ENCODE data around the gene TOE1.
"Not testable (repeated sequence)": the region's sequence is repeated elsewhere in the genome, so short reads cannot be mapped to it uniquely, and the experiment has no call there.

TOE1 gene

DNA sequence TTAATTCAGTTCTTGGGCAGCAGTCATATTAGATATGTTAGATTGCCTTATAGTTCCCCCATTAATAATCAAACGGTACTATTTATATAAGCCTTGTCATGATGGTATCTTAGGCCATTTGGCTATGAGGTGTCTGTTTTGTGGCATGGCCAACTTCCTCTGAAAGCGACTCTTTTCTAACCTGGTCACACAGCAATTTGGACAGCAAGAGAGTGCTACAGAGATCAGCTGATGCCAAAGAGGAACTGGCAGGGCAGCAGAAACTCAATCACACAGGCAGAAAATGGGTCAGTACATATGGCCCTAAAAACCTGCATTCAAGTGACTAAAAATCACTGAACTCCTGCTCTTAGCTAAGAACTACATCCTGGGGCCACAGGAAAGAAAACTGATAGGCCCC is 13.7 kb downstream of the TOE1 start:
- ChIA-PET CTCF (interaction anchor here (1.2 to 11.4 kb wide), 6 partner anchors 8 to 145 kb away, joined by 3 to 190 read pairs (median 5); partner anchors contain the start of genes CCDC163, MUTYH, TESK2 and TOE1), POLR2A (no interaction called here)
- no peaks in the 10 kb centered on the region for H3K9me3 ChIP-seq (ENCODE audit: control extremely low read depth in 1 of 5, control insufficient read depth in 4 of 5, insufficient read depth in 2 of 5, low read depth in 1 of 5, low read length in 4 of 5)
- DNase-seq: no peak
- H3K27me3 ChIP-seq (replicated peaks in 2 of 5; ENCODE audit: control insufficient read depth in 4 of 5, insufficient read depth in 5 of 5, low read length in 4 of 5): no peaks in the 10 kb centered on the region
- H3K4me1 ChIP-seq (ENCODE audit: control extremely low read depth in 1 of 4, control insufficient read depth in 4 of 4, insufficient read depth in 4 of 4, low read length in 3 of 4): peaks cover 0 to 20% (median 7%) of the 10 kb centered on the region in 4 experiments
- WGBS (ENCODE audit: insufficient coverage): 86% methylated on average over 1 of the region's 2 CpGs
- no peak overlapping the region for H3K4me3 ChIP-seq (ENCODE audit: control insufficient read depth in 1 of 7, extremely low read depth in 1 of 7, insufficient read depth in 4 of 7, low read depth in 2 of 7, low read length in 6 of 7)
- no peak overlapping the region for H3K27ac ChIP-seq (ENCODE audit: insufficient read depth in 1 of 2, low read depth in 1 of 2, low read length in 2 of 2, poor library complexity in 1 of 2, severe bottlenecking in 2 of 2)
- H3K36me3 ChIP-seq (ENCODE audit: control insufficient read depth in 4 of 4, insufficient read depth in 4 of 4, low read length in 3 of 4): peaks cover 0 to 3% (median 0%) of the 10 kb centered on the region in 4 experiments

DNA sequence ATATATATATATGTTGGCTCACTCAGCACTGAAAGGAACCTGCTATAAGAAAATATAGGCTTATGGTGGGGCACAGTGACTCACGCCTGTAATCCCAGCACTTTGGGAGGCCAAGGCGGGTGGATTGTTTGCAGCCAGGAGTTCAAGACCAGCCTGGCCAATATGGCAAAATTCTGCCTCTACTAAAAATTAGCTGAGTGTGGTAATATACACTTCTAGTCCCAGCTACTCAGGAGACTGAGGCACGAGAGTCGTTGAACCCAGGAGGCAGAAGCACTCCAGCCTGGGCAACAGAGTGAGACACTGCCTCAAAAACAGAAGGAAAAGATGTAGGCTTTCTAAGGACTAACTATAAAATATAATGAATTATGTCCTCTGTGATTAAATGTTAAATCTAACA is 14.9 kb downstream of the TOE1 start:
- no peaks in the 10 kb centered on the region for H3K9me3 ChIP-seq (ENCODE audit: control extremely low read depth in 1 of 5, control insufficient read depth in 4 of 5, insufficient read depth in 2 of 5, low read depth in 1 of 5, low read length in 4 of 5)
- WGBS (ENCODE audit: insufficient coverage): 100% methylated on average over 2 of the region's 4 CpGs
- H3K4me3 ChIP-seq (ENCODE audit: control insufficient read depth in 1 of 7, extremely low read depth in 1 of 7, insufficient read depth in 4 of 7, low read depth in 2 of 7, low read length in 6 of 7): no peak overlapping the region
- ChIA-PET POLR2A (no interaction called here), CTCF (interaction anchor here (1.6 to 11.4 kb wide), 4 partner anchors 14 to 190 kb away, joined by 5 to 190 read pairs (median 6); partner anchors contain the start of genes CCDC163, MUTYH, TESK2 and TOE1)
- H3K27me3 ChIP-seq (replicated peaks in 2 of 5; ENCODE audit: control insufficient read depth in 4 of 5, insufficient read depth in 5 of 5, low read length in 4 of 5): no peaks in the 10 kb centered on the region
- H3K27ac ChIP-seq (ENCODE audit: insufficient read depth in 1 of 2, low read depth in 1 of 2, low read length in 2 of 2, poor library complexity in 1 of 2, severe bottlenecking in 2 of 2): no peak overlapping the region
- peaks cover under 1 to 20% (median 7%) of the 10 kb centered on the region in 4 experiments for H3K4me1 ChIP-seq (ENCODE audit: control extremely low read depth in 1 of 4, control insufficient read depth in 4 of 4, insufficient read depth in 4 of 4, low read length in 3 of 4)
- DNase-seq: no peak
- peaks cover 0 to 3% (median 0%) of the 10 kb centered on the region in 4 experiments for H3K36me3 ChIP-seq (ENCODE audit: control insufficient read depth in 4 of 4, insufficient read depth in 4 of 4, low read length in 3 of 4)

DNA sequence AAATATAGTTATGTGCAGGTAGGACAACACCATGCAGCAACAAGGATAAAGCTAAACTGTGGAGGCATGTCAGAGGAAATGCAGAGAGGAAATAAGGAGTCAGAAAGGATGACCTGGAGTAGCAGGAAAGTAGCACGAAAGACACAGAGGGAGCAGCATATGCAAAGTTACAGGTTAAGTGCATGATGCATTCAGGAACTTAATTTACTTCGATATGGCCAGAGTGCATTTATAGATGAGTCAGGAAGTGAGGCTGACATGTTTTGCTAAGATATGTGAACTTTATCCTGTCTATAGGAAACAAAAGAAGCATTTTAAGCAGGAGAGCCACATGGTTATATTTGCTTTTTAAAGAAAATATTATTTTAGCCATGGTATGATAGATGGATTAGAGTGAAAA is 15.7 kb downstream of the TOE1 start:
- WGBS (ENCODE audit: insufficient coverage): 0% methylated on average over 2 of the region's 2 CpGs
- ChIA-PET CTCF (interaction anchor here (1.1 to 11.4 kb wide), 4 partner anchors 7 to 355 kb away, joined by 3 to 190 read pairs (median 26); partner anchors contain the start of gene TESK2), POLR2A (no interaction called here)
- H3K36me3 ChIP-seq (ENCODE audit: control insufficient read depth in 4 of 4, insufficient read depth in 4 of 4, low read length in 3 of 4): peaks cover 0 to 3% (median 0%) of the 10 kb centered on the region in 4 experiments
- DNase-seq: no peak
- no peak overlapping the region for H3K4me3 ChIP-seq (ENCODE audit: control insufficient read depth in 1 of 7, extremely low read depth in 1 of 7, insufficient read depth in 4 of 7, low read depth in 2 of 7, low read length in 6 of 7)
- no peaks in the 10 kb centered on the region for H3K27me3 ChIP-seq (replicated peaks in 2 of 5; ENCODE audit: control insufficient read depth in 4 of 5, insufficient read depth in 5 of 5, low read length in 4 of 5)
- H3K9me3 ChIP-seq (ENCODE audit: control extremely low read depth in 1 of 5, control insufficient read depth in 4 of 5, insufficient read depth in 2 of 5, low read depth in 1 of 5, low read length in 4 of 5): no peaks in the 10 kb centered on the region
- H3K27ac ChIP-seq (ENCODE audit: insufficient read depth in 1 of 2, low read depth in 1 of 2, low read length in 2 of 2, poor library complexity in 1 of 2, severe bottlenecking in 2 of 2): no peak overlapping the region
- H3K4me1 ChIP-seq (ENCODE audit: control extremely low read depth in 1 of 4, control insufficient read depth in 4 of 4, insufficient read depth in 4 of 4, low read length in 3 of 4): peaks cover 2 to 20% (median 13%) of the 10 kb centered on the region in 4 experiments

- DNase-seq: no peak
- WGBS (ENCODE audit: insufficient coverage): 97% methylated on average over 4 of the region's 4 CpGs
These were observed 16.2 kb downstream of the TOE1 start for GRCh38 chr1:45356186-45356585.

GRCh38 chr1:45359882-45360513 is 20.0 kb downstream of the TOE1 start:
- H3K27me3 ChIP-seq (replicated peaks in 2 of 5; ENCODE audit: control insufficient read depth in 4 of 5, insufficient read depth in 5 of 5, low read length in 4 of 5): no peaks in the 10 kb centered on the region
- 0% methylated on average over 4 of the region's 7 CpGs for WGBS (ENCODE audit: insufficient coverage)
- DNase-seq: peak; percentile 68 to 87 (median 81)
- H3K4me3 ChIP-seq (ENCODE audit: control insufficient read depth in 1 of 7, extremely low read depth in 1 of 7, insufficient read depth in 4 of 7, low read depth in 2 of 7, low read length in 6 of 7): peak overlapping the region in 2 of 7 experiments; percentile 7 to 66
- peaks cover 0 to under 1% (median 0%) of the 10 kb centered on the region in 4 experiments for H3K36me3 ChIP-seq (ENCODE audit: control insufficient read depth in 4 of 4, insufficient read depth in 4 of 4, low read length in 3 of 4)
- no peak overlapping the region for H3K27ac ChIP-seq (ENCODE audit: insufficient read depth in 1 of 2, low read depth in 1 of 2, low read length in 2 of 2, poor library complexity in 1 of 2, severe bottlenecking in 2 of 2)
- H3K4me1 ChIP-seq (ENCODE audit: control extremely low read depth in 1 of 4, control insufficient read depth in 4 of 4, insufficient read depth in 4 of 4, low read length in 3 of 4): peaks cover 2 to 25% (median 5%) of the 10 kb centered on the region in 4 experiments
- CTCF ChIA-PET: interaction anchor here (0.7 to 11.4 kb wide), 13 partner anchors 12 to 260 kb away, joined by 3 to 190 read pairs (median 5); partner anchors contain the start of genes CCDC163, MMACHC, MUTYH and TESK2
- H3K9me3 ChIP-seq (ENCODE audit: control extremely low read depth in 1 of 5, control insufficient read depth in 4 of 5, insufficient read depth in 2 of 5, low read depth in 1 of 5, low read length in 4 of 5): no peaks in the 10 kb centered on the region
- POLR2A ChIA-PET: interaction anchor here (0.7 to 1.5 kb wide), 2 partner anchors 133 to 159 kb away, joined by 3 to 4 read pairs; no protein-coding TSS in a partner anchor

More at GRCh38 chr1:45356186-45356585, 16.2 kb downstream of the TOE1 start:
- ChIA-PET CTCF (interaction anchor here (0.6 to 11.4 kb wide), 10 partner anchors 8 to 423 kb away, joined by 3 to 190 read pairs (median 3); partner anchors contain the start of genes CCDC163, MMACHC and TESK2), POLR2A (no interaction called here)
- Histone ChIP-seq H3K4me3 (ENCODE audit: control insufficient read depth in 1 of 7, extremely low read depth in 1 of 7, insufficient read depth in 4 of 7, low read depth in 2 of 7, low read length in 6 of 7) (no peak overlapping the region), H3K36me3 (ENCODE audit: control insufficient read depth in 4 of 4, insufficient read depth in 4 of 4, low read length in 3 of 4) (peaks cover 0 to 3% (median 0%) of the 10 kb centered on the region in 4 experiments), H3K27ac (ENCODE audit: insufficient read depth in 1 of 2, low read depth in 1 of 2, low read length in 2 of 2, poor library complexity in 1 of 2, severe bottlenecking in 2 of 2) (no peak overlapping the region), H3K27me3 (replicated peaks in 2 of 5; ENCODE audit: control insufficient read depth in 4 of 5, insufficient read depth in 5 of 5, low read length in 4 of 5) (no peaks in the 10 kb centered on the region), H3K4me1 (ENCODE audit: control extremely low read depth in 1 of 4, control insufficient read depth in 4 of 4, insufficient read depth in 4 of 4, low read length in 3 of 4) (peaks cover 2 to 23% (median 12%) of the 10 kb centered on the region in 4 experiments), H3K9me3 (ENCODE audit: control extremely low read depth in 1 of 5, control insufficient read depth in 4 of 5, insufficient read depth in 2 of 5, low read depth in 1 of 5, low read length in 4 of 5) (no peaks in the 10 kb centered on the region)

DNA sequence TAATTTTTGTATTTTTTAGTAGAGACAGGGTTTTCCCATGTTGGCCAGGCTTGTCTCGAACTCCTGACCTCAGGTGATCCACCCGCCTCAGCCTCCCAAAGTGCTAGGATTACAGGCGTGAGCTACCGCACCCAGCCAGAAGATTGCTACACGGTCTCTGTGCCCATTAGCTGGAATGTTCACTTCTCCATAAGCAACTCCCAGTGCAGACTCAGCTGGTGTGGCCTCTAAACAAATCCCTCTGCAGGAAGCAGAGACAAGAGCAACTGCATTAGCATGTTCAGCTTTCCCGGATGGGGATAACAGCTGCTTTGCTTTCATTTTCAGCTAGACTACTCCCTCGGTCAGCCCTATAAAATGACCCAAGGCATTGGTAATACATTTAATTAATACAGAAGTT is 21.0 kb downstream of the TOE1 start:
- CTCF ChIA-PET: interaction anchor here (1.0 to 11.4 kb wide), 10 partner anchors 8 to 139 kb away, joined by 3 to 190 read pairs (median 6); partner anchors contain the start of genes CCDC163, MMACHC, MUTYH and TESK2
- POLR2A ChIA-PET; H3K36me3 ChIP-seq (ENCODE audit: control insufficient read depth in 4 of 4, insufficient read depth in 4 of 4, low read length in 3 of 4); H3K9me3 ChIP-seq (ENCODE audit: control extremely low read depth in 1 of 5, control insufficient read depth in 4 of 5, insufficient read depth in 2 of 5, low read depth in 1 of 5, low read length in 4 of 5); H3K27ac ChIP-seq (ENCODE audit: insufficient read depth in 1 of 2, low read depth in 1 of 2, low read length in 2 of 2, poor library complexity in 1 of 2, severe bottlenecking in 2 of 2); DNase-seq; H3K27me3 ChIP-seq (replicated peaks in 2 of 5; ENCODE audit: control insufficient read depth in 4 of 5, insufficient read depth in 5 of 5, low read length in 4 of 5): not testable (repeated sequence)
- peaks cover 0 to 20% (median 3%) of the 10 kb centered on the region in 4 experiments for H3K4me1 ChIP-seq (ENCODE audit: control extremely low read depth in 1 of 4, control insufficient read depth in 4 of 4, insufficient read depth in 4 of 4, low read length in 3 of 4)
- 74% methylated on average over 6 of the region's 7 CpGs for WGBS (ENCODE audit: insufficient coverage)
- peak overlapping the region in 3 of 7 experiments; percentile 7 to 74 (median 58) for H3K4me3 ChIP-seq (ENCODE audit: control insufficient read depth in 1 of 7, extremely low read depth in 1 of 7, insufficient read depth in 4 of 7, low read depth in 2 of 7, low read length in 6 of 7)

DNA sequence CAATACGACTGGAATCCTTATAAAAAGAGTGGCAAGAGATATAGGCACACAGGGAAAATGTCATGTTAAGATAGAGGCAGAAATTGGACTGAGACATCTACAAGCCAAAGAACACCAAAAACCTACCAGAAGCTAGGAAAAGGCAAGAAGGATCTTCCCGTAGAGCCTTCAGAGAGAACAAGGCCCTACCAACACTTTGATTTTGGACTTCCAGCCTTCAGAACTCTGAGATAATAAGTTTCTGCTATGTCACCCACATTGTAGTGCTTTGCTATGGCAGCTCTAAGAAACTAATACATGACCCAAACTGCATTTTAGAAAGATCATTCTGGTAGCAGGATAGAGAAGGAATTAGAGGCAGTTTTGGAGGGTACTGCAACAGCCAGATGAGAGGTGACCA is 24.3 kb downstream of the TOE1 start:
- no peak overlapping the region for H3K4me3 ChIP-seq (ENCODE audit: control insufficient read depth in 1 of 7, extremely low read depth in 1 of 7, insufficient read depth in 4 of 7, low read depth in 2 of 7, low read length in 6 of 7)
- peaks cover 0 to 17% (median 3%) of the 10 kb centered on the region in 4 experiments for H3K4me1 ChIP-seq (ENCODE audit: control extremely low read depth in 1 of 4, control insufficient read depth in 4 of 4, insufficient read depth in 4 of 4, low read length in 3 of 4)
- ChIA-PET CTCF (interaction anchor here (0.6 to 2.1 kb wide), 5 partner anchors 10 to 443 kb away, joined by 3 to 17 read pairs (median 4); partner anchors contain the start of gene TESK2), POLR2A (no interaction called here)
- no peaks in the 10 kb centered on the region for H3K27me3 ChIP-seq (replicated peaks in 2 of 5; ENCODE audit: control insufficient read depth in 4 of 5, insufficient read depth in 5 of 5, low read length in 4 of 5)
- H3K36me3 ChIP-seq (ENCODE audit: control insufficient read depth in 4 of 4, insufficient read depth in 4 of 4, low read length in 3 of 4): no peaks in the 10 kb centered on the region
- 100% methylated on average over 1 of the region's 2 CpGs for WGBS (ENCODE audit: insufficient coverage)
- no peak overlapping the region for H3K27ac ChIP-seq (ENCODE audit: insufficient read depth in 1 of 2, low read depth in 1 of 2, low read length in 2 of 2, poor library complexity in 1 of 2, severe bottlenecking in 2 of 2)
- DNase-seq: no peak
- H3K9me3 ChIP-seq (ENCODE audit: control extremely low read depth in 1 of 5, control insufficient read depth in 4 of 5, insufficient read depth in 2 of 5, low read depth in 1 of 5, low read length in 4 of 5): no peaks in the 10 kb centered on the region

Data from common myeloid progenitor, CD34-positive (primary cell).